HepG2 (cell line): Measurements from ENCODE around the gene MRGPRE.

Experiments
- CCDC6 ChIP-seq: sonication (generic); formaldehyde crosslinking; IDR thresholded peaks from 2 replicates; pipeline ENCODE4 v1.8.1; 2022; ENCODE audit warnings: mild to moderate bottlenecking, missing genetic modification reagents, moderate library complexity
- EP300 ChIP-seq, 3 experiments: sonication (generic) in 1 of 3; formaldehyde crosslinking in 1 of 3; IDR thresholded peaks; 2 replicates each; pipeline versions ENCODE4 v1.5.1 to v1.6.1; 2011 to 2020; ENCODE audit warnings: low read depth in 2 of 3, low read length in 2 of 3, borderline replicate concordance in 1 of 3, improper control_type of control experiment in 1 of 3, mild to moderate bottlenecking in 1 of 3, missing genetic modification reagents in 1 of 3, moderate library complexity in 1 of 3
- MAFK ChIP-seq, 2 experiments: IDR thresholded peaks in 1 of 2; conservative IDR thresholded peaks in 1 of 2; 2 replicates each; pipeline ENCODE4 v1.6.1; 2011; ENCODE audit warnings: improper control_type of control experiment in 2 of 2, low read length in 2 of 2
- NFE2 ChIP-seq: sonication (generic); formaldehyde crosslinking; IDR thresholded peaks from 2 replicates; pipeline ENCODE4 v1.4.0; 2020; ENCODE audit warnings: missing genetic modification reagents
- ZBTB20 ChIP-seq: sonication (generic); formaldehyde crosslinking; IDR thresholded peaks from 2 replicates; pipeline ENCODE4 v1.8.1; 2023; ENCODE audit warnings: missing genetic modification reagents, low read depth, mild to moderate bottlenecking, borderline replicate concordance
- ZNF224 ChIP-seq: sonication (generic); formaldehyde crosslinking; IDR thresholded peaks from 2 replicates; pipeline ENCODE4 v1.5.0; 2020; ENCODE audit warnings: mild to moderate bottlenecking, missing genetic modification reagents
- TF ChIP-seq, protein P1 (sequence below): sonication (generic); formaldehyde crosslinking; IDR thresholded peaks from 2 replicates; pipeline ENCODE4 v1.5.1; 2020; ENCODE audit warnings: mild to moderate bottlenecking, missing genetic modification reagents
- TF ChIP-seq, protein P2 (sequence below): sonication (generic); formaldehyde crosslinking; IDR thresholded peaks from 2 replicates; pipeline ENCODE4 v1.4.0; 2020; ENCODE audit warnings: mild to moderate bottlenecking, missing genetic modification reagents

DNA sequence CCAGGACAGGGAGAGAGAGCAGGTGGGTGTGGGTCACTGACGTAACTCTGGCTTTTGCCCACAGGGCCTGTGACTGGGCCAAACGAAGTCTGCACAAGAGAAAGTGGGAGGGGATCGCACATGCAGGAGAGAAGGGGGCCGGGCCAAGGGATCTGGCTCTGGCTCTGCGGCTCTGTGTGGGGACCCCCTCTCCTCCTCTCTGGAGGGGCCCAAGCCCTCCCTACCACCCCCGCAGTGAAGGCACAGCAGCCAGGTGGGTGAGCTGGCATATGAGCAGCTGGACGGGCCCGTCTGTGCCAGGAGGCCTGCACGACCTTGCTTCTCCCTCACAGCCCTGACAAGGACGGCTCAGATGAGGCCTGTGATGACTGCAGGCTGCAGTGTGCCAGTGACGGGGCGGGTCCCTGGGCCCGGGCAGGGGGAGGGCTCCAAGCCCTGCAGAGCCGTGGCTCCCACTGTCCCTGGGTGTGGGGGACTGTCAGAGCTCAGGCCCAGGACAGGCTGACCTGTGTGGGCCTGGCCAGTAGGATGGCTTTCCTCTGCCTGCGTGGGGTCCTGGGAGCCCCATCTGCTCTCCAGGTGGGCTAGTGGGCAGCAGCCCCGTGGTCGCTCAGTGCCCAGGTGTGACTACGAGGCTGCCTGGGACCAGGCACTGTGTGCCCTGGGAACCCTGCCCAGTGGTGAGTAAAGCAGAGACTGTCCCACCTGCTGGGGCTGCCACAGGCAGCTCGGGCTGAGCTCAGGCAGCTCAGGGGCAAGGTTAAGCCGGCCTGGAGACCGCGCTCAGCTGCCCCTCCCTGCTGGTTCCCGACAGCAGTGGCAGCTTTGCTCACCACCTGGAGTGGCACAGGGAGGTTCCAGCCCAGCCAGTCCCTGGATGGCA, 35.8 kb downstream of the MRGPRE start:
- TF ChIP-seq, protein P1, sequence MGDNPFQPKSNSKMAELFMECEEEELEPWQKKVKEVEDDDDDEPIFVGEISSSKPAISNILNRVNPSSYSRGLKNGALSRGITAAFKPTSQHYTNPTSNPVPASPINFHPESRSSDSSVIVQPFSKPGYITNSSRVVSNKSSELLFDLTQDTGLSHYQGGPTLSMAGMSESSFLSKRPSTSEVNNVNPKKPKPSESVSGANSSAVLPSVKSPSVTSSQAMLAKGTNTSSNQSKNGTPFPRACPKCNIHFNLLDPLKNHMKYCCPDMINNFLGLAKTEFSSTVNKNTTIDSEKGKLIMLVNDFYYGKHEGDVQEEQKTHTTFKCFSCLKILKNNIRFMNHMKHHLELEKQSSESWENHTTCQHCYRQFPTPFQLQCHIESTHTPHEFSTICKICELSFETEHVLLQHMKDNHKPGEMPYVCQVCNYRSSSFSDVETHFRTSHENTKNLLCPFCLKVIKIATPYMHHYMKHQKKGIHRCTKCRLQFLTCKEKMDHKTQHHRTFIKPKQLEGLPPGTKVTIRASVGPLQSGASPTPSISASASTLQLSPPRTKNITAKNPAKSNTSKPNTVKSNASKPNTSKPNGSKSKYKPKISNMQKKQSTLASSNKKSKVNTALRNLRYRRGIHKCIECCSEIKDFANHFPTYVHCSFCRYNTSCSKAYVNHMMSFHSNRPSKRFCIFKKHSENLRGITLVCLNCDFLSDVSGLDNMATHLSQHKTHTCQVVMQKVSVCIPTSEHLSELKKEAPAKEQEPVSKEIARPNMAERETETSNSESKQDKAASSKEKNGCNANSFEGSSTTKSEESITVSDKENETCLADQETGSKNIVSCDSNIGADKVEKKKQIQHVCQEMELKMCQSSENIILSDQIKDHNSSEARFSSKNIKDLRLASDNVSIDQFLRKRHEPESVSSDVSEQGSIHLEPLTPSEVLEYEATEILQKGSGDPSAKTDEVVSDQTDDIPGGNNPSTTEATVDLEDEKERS (CRISPR knock-in tag) = no peak
- TF ChIP-seq, protein P2, sequence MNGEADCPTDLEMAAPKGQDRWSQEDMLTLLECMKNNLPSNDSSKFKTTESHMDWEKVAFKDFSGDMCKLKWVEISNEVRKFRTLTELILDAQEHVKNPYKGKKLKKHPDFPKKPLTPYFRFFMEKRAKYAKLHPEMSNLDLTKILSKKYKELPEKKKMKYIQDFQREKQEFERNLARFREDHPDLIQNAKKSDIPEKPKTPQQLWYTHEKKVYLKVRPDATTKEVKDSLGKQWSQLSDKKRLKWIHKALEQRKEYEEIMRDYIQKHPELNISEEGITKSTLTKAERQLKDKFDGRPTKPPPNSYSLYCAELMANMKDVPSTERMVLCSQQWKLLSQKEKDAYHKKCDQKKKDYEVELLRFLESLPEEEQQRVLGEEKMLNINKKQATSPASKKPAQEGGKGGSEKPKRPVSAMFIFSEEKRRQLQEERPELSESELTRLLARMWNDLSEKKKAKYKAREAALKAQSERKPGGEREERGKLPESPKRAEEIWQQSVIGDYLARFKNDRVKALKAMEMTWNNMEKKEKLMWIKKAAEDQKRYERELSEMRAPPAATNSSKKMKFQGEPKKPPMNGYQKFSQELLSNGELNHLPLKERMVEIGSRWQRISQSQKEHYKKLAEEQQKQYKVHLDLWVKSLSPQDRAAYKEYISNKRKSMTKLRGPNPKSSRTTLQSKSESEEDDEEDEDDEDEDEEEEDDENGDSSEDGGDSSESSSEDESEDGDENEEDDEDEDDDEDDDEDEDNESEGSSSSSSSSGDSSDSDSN (CRISPR knock-in tag) = no peak
- TF ChIP-seq EP300 (IDR thresholded peaks at IDR 0.05; ENCODE audit: low read depth in 2 of 2, low read length in 2 of 2) = no peak
- no peak for TF ChIP-seq EP300 (CRISPR knock-in tag; IDR thresholded peaks at IDR 0.05; ENCODE audit: borderline replicate concordance)
- TF ChIP-seq CCDC6 = no peak
- TF ChIP-seq ZBTB20 = no peak
- TF ChIP-seq NFE2 (CRISPR knock-in tag) = no peak
- TF ChIP-seq MAFK (conservative IDR thresholded peaks at IDR 0.05 in 1 of 2, IDR thresholded peaks at IDR 0.05 in 1 of 2; ENCODE audit: low read length in 2 of 2) = no peak
- no peak for TF ChIP-seq ZNF224 (CRISPR knock-in tag)
